Hair follicular keratinocyte (primary cell): ENCODE results near the gene PTEN. TPM values are rescaled to one million over a fixed set of nuclear protein-coding genes. Genes with fewer than 3 reads are reported as not detected.

Experiments
- total RNA-seq: library from RNA; depleted of rRNA; stranded (reverse); fragments of >200 nt; gene quantifications from 2 replicates; pipeline ENCODE4 v1.2.3, GENCODE V29; 2015

The PTEN gene
- 23.2 and 34.7 TPM in 2 replicates for total RNA-seq

GRCh38 chr10:87863053-87863943 lies at the start of gene PTEN, which contains the start of gene KLLN:
Gene PTEN (plus strand): TSS chr10:87863625. CDS start chr10:87864470, 845 bp downstream.
Gene KLLN (minus strand): TSS chr10:87863533. CDS start chr10:87862487, 1,046 bp downstream.

GRCh38 chr10:87817609-87818504 lies 45.6 kb upstream of the PTEN start, which contains the start of gene ATAD1:
Gene ATAD1 (minus strand): TSS chr10:87818226. CDS start chr10:87814599, 3,627 bp downstream.

Other genes with a start within 250 kb of the PTEN start
- 3.1 and 4.4 TPM in 2 replicates for gene PAPSS2, start 203.7 kb upstream of the PTEN start, total RNA-seq
- gene ATAD1, start 45.4 kb upstream of the PTEN start, total RNA-seq: 27.8 and 33.7 TPM in 2 replicates
- gene KLLN, start 92 bp upstream of the PTEN start, total RNA-seq: 0.08 TPM in 2 replicates